ENCODE results near the gene PGBD5.

DNA sequence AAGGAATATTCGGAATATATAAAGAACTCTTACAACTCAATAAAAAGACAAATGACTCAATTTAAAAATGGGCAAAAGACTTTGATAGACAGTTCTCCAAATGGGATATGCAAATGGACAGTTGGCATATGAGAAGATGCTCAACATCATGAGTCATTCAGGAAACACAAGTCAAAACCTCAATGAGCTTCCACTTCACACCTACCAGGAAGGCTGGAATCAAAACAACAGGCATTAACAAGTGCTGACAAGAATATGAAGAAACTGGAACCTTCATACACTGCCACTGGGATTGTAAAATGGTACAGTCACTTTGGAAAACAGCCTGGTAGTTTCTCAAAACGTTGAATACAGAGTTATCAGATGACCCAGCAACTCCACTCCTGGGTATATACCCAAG is 17.2 kb downstream of the PGBD5 start:
- TF ChIP-seq ESRRG (CRISPR knock-in tag; IDR thresholded peaks at IDR 0.05) (no peak), ISL1 (CRISPR knock-in tag; IDR thresholded peaks at IDR 0.05) (no peak), ZC3H10 (CRISPR knock-in tag; IDR thresholded peaks at IDR 0.05) (no peak), CSDC2 (CRISPR knock-in tag; IDR thresholded peaks at IDR 0.05) (no peak), ZNF565 (CRISPR knock-in tag; conservative IDR thresholded peaks at IDR 0.05; ENCODE audit: low read depth) (no peak)
- TF ChIP-seq, protein P1, sequence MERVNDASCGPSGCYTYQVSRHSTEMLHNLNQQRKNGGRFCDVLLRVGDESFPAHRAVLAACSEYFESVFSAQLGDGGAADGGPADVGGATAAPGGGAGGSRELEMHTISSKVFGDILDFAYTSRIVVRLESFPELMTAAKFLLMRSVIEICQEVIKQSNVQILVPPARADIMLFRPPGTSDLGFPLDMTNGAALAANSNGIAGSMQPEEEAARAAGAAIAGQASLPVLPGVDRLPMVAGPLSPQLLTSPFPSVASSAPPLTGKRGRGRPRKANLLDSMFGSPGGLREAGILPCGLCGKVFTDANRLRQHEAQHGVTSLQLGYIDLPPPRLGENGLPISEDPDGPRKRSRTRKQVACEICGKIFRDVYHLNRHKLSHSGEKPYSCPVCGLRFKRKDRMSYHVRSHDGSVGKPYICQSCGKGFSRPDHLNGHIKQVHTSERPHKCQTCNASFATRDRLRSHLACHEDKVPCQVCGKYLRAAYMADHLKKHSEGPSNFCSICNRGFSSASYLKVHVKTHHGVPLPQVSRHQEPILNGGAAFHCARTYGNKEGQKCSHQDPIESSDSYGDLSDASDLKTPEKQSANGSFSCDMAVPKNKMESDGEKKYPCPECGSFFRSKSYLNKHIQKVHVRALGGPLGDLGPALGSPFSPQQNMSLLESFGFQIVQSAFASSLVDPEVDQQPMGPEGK (CRISPR knock-in tag; IDR thresholded peaks at IDR 0.05; ENCODE audit: borderline replicate concordance), result no peak
- TF ChIP-seq, protein P2, sequence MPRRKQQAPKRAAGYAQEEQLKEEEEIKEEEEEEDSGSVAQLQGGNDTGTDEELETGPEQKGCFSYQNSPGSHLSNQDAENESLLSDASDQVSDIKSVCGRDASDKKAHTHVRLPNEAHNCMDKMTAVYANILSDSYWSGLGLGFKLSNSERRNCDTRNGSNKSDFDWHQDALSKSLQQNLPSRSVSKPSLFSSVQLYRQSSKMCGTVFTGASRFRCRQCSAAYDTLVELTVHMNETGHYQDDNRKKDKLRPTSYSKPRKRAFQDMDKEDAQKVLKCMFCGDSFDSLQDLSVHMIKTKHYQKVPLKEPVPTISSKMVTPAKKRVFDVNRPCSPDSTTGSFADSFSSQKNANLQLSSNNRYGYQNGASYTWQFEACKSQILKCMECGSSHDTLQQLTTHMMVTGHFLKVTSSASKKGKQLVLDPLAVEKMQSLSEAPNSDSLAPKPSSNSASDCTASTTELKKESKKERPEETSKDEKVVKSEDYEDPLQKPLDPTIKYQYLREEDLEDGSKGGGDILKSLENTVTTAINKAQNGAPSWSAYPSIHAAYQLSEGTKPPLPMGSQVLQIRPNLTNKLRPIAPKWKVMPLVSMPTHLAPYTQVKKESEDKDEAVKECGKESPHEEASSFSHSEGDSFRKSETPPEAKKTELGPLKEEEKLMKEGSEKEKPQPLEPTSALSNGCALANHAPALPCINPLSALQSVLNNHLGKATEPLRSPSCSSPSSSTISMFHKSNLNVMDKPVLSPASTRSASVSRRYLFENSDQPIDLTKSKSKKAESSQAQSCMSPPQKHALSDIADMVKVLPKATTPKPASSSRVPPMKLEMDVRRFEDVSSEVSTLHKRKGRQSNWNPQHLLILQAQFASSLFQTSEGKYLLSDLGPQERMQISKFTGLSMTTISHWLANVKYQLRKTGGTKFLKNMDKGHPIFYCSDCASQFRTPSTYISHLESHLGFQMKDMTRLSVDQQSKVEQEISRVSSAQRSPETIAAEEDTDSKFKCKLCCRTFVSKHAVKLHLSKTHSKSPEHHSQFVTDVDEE (CRISPR knock-in tag; IDR thresholded peaks at IDR 0.05), result no peak
- TF ChIP-seq, protein P3, sequence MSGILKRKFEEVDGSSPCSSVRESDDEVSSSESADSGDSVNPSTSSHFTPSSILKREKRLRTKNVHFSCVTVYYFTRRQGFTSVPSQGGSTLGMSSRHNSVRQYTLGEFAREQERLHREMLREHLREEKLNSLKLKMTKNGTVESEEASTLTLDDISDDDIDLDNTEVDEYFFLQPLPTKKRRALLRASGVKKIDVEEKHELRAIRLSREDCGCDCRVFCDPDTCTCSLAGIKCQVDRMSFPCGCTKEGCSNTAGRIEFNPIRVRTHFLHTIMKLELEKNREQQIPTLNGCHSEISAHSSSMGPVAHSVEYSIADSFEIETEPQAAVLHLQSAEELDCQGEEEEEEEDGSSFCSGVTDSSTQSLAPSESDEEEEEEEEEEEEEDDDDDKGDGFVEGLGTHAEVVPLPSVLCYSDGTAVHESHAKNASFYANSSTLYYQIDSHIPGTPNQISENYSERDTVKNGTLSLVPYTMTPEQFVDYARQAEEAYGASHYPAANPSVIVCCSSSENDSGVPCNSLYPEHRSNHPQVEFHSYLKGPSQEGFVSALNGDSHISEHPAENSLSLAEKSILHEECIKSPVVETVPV (CRISPR knock-in tag; IDR thresholded peaks at IDR 0.05), result no peak

Data from SK-N-SH treated with all-trans-retinoic acid at 6 μM for 48 hours (cell line).